ENCODE measurements around the gene ASTN2.

DNA sequence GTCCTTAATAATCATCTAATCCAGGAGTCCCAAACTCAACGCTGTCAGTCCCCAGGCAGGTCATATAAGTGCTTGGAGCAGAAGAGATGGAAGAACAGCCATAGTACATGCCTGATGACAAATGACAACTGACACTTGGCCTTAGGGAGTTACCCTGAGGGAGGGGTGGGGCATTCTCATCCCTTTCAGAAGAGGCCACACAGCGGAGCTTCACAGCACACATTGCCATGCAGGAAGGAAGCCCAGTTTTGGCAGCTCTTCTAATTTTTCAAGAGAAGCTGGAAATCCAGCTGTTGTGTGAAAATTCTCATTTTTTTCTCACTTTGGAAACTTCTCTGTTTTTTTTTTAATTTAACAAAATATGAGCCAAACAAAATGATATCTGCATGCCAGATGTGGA lies 89.0 kb downstream of the ASTN2 start:
- TF ChIP-seq, protein P1, sequence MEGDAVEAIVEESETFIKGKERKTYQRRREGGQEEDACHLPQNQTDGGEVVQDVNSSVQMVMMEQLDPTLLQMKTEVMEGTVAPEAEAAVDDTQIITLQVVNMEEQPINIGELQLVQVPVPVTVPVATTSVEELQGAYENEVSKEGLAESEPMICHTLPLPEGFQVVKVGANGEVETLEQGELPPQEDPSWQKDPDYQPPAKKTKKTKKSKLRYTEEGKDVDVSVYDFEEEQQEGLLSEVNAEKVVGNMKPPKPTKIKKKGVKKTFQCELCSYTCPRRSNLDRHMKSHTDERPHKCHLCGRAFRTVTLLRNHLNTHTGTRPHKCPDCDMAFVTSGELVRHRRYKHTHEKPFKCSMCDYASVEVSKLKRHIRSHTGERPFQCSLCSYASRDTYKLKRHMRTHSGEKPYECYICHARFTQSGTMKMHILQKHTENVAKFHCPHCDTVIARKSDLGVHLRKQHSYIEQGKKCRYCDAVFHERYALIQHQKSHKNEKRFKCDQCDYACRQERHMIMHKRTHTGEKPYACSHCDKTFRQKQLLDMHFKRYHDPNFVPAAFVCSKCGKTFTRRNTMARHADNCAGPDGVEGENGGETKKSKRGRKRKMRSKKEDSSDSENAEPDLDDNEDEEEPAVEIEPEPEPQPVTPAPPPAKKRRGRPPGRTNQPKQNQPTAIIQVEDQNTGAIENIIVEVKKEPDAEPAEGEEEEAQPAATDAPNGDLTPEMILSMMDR (IDR thresholded peaks at IDR 0.05; ENCODE audit: low read depth, low read length, poor library complexity, severe bottlenecking), result no peak
- TF ChIP-seq EZH2phosphoT487 (IDR thresholded peaks at IDR 0.05; ENCODE audit: borderline replicate concordance, low read length), result no peak

Measured in DOHH2 (cell line).